ENCODE results near the gene RIPOR3.

DNA sequence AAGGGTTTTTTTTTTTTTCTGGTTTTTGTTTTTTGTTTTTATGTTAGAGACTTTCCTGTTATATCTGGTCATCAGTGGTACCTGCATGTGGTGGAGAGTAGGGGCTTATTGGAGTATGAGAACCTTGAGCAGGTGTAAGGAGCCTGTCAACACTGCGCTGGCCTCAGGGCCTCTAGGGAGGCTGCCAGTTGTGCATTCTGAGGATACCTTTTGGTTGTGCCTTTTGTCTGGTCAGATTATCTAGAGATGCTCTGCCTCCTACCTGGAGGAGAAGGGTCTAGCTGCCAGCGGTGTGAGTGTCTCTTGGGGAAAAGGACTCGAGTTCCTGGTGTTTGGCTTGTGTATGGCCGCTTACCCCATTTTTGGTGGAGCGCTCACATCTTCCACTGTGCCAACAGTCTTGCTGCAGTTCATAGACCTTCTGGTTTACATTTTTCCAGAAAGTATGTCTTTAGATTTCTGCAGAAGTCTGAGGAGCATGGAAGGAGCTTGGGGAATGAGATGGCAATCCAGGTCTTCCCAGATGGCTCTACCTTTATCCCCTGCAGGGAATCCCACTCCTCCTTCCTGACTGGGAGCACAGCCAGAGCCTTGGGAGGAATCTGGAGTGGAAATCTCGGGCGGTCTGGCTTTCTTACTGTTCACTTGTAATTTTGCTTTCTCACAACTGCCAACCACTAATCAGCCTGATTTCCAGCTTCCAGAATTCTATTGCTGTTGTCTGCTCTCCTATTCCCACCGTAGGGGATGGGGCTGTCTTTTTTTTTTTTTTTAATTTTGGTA is 131.3 kb downstream of the RIPOR3 start:
- TF ChIP-seq, protein P1, sequence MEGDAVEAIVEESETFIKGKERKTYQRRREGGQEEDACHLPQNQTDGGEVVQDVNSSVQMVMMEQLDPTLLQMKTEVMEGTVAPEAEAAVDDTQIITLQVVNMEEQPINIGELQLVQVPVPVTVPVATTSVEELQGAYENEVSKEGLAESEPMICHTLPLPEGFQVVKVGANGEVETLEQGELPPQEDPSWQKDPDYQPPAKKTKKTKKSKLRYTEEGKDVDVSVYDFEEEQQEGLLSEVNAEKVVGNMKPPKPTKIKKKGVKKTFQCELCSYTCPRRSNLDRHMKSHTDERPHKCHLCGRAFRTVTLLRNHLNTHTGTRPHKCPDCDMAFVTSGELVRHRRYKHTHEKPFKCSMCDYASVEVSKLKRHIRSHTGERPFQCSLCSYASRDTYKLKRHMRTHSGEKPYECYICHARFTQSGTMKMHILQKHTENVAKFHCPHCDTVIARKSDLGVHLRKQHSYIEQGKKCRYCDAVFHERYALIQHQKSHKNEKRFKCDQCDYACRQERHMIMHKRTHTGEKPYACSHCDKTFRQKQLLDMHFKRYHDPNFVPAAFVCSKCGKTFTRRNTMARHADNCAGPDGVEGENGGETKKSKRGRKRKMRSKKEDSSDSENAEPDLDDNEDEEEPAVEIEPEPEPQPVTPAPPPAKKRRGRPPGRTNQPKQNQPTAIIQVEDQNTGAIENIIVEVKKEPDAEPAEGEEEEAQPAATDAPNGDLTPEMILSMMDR (IDR thresholded peaks at IDR 0.05; ENCODE audit: insufficient read depth, low read length, poor library complexity, severe bottlenecking), result no peak
- TF ChIP-seq EZH2phosphoT487 (conservative IDR thresholded peaks at IDR 0.05; ENCODE audit: low read length), result no peak
